Stimulated activated CD4-positive, alpha-beta T cell treated with anti-CD3 and anti-CD28 coated beads, Interleukin-1b, Interleukin-23, amount 100 ng/mL, for 4 hours (primary cell): ENCODE data around the gene RAB40C.

ENCODE experiments used
- DNase-seq, 2 donors: peaks; one replicate each; pipeline ENCODE4 v3.0.0-alpha.2; 2020; ENCODE audit warnings: low read depth in 2 of 2

Gene RAB40C

DNA sequence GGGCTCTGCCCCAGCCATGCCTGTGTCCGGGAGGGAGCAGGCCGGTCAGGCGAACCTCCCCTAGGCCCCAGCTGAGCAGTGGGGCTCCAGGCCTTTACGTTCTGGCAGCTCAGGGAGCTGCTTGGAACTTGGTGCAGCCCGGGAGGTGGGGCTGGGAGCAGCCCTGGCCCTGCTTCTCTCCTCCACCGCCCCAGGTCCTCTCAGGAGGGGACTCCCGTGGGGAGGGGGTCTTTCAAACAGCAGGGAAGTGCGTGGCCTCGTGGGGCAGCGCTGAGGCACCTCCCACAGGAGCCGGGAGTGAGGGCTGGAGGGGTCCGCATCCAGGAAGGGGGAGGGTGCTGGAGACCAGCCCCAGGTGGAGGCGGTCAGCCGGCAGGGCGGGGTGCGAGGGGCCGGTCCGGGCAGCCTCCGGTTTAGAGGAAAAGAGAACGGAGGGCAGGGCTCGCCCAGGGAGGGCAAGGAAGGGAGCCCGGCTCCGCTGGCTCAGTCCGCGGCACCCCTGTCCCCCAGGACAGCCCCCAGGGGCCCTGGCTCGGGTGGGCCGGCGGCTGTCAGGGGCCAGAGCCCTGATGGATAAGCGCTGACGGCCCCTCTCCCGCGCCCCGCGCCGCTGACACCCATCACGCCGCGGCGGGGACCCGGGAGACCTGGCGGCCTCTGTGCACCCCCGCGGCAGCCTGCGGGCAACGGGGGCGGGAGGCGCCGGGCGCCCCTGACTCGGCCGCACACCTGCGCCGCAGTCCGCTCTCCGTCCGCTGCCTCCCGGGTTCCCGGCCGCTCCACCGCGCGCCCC, 30.3 kb upstream of the RAB40C start:
- no peak for DNase-seq

DNA sequence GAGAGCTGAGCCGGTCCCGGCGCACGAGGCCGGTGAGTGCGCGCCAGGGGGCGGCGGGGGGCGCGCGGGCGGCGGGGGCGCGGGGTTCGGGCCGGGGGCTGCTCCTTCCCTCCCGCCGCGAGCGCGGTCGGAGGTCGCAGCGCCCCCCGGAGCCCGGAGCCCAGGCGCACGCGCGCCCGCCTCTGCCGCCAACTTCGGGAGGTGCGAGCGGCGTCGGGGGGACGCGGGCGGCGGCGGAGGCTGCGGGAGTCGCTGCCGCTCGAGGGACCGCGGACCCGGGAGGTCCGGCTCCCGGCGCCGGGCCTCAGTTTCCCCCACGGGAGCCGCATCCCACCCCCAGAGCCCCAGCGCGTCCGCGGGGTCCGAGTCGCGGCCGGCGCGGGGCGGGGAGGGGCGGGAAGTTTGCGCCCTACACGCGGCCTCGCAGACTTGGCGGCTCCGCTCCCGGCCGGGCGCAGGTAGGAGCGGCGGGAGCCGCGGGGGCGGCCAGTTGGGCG, 29.6 kb upstream of the RAB40C start, which contains the start of gene PRR35:
TSS of gene PRR35 (plus strand) at position 191 of the 497 bp plus-strand sequence. CDS start 2,901 bp downstream, outside the sequence.
- DNase-seq, result no peak

DNA sequence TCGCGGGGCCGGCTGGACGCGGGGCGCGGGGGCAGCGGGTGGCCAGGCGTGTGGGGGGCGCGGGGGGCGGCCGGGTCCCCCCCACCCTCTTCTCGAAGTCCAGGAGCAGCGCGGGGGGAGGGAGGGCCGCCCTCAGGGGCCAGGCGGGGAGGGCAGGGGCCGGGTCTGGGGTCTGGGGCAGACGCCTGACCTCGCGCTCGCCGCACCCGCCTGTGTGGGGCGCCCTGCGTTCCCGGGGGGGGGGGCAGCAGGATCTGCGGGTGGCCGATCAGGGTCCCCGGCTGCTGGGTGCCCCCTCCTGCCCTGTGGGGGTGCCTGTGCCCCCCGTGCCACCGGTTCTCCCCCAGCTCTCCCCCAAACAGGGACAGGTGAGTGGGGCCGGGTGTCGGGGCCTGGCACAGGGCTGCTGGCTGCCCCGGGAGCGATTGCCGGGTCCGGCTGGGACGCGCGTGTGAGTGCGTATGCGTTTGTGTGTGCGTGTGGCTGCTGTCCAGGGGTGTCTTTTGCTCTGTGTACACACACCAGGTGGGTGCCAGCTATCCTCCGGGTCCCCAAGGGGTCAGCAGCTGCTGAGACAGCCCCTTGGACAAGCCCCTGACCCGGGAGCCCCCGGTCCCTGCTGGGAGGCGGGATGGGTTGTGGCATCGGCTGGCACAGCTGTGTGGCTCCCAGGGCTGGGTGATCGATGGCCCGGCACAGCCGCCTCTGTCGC, 29.0 kb upstream of the RAB40C start:
- no peak for DNase-seq

DNA sequence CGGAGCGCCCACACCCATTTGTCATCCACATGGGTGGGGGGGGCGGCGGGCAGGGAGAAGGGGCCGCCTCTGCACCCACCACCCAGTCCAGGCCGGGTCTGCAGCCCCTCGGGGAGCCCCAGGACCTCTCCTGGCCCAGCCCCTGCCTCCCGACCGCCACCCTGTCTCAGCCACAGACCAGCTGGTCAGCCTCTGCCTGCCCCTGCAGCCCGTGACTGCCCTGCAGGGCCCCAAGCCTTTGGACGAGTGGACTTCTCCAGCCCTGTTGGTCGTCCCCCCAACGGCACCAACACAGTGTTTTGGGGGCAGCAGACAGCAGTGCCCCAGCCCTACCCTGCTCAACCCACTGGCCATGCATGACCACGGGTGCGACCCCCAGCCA, 28.5 kb upstream of the RAB40C start:
- DNase-seq, result no peak

DNA sequence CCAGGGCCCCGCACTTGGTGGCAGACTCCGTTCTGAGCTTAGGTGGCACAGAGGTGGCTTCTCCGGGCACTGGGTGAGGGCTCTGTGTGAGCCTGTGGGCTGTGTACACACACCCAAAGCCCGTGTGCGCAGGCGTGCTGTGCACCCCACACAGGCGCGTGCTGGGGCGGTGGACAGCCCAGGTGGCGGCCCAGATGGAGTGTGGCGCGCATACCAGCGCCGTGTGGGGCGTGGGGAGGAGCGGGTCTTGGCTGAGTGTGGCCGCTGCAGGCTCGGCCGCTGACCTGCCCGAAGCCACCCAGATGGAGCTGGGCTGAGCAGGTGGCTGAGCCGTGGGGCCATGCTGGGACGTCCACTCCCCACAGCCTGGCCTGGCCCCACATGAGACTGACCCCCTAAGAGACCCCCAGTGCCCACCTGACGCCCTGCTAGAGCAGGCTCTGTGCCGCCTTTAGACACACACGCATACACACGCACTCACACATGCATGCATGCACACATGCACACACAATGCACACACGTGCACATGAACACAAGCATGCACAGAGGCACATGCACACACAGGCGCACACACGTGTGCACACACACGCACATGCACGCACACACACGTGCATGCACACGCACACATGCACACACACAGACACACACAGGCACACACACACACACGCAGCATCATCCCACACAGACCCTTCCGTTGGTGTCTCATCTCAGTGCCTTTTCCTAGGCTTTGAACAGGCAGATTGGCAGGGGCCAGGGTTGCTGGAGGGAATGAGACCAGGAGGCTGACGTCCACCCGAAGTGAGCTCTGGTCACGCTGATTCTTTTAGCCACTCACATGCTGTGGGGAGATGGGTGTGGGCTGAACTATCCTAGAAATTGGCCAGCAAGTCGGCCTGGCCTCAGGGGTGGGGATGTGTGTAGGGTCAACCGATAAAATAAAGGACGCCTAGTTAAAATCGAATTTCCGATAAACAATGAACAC, 27.6 kb upstream of the RAB40C start:
- DNase-seq, result no peak

DNA sequence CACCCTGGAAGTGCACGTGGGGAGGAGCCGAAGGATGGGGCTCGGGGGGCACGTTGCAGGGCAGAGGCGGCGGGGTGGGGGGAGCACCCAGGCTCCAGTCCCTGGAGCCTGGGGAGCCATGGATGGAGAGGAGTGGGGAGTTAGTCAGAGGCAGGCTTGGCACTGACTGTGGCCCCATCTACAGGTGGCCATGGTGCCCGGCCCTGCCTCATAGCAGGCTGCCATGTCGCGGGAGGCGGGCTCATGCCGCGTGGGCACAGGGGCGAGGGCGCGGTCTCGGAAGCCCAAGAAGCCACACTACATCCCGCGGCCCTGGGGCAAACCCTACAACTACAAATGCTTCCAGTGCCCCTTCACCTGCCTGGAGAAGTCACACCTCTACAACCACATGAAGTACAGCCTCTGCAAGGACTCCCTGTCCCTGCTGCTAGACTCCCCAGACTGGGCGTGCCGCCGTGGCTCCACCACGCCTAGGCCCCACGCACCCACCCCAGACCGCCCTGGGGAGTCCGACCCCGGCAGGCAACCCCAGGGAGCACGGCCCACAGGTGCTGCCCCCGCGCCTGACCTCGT, 26.7 kb upstream of the RAB40C start:
- DNase-seq, result no peak

DNA sequence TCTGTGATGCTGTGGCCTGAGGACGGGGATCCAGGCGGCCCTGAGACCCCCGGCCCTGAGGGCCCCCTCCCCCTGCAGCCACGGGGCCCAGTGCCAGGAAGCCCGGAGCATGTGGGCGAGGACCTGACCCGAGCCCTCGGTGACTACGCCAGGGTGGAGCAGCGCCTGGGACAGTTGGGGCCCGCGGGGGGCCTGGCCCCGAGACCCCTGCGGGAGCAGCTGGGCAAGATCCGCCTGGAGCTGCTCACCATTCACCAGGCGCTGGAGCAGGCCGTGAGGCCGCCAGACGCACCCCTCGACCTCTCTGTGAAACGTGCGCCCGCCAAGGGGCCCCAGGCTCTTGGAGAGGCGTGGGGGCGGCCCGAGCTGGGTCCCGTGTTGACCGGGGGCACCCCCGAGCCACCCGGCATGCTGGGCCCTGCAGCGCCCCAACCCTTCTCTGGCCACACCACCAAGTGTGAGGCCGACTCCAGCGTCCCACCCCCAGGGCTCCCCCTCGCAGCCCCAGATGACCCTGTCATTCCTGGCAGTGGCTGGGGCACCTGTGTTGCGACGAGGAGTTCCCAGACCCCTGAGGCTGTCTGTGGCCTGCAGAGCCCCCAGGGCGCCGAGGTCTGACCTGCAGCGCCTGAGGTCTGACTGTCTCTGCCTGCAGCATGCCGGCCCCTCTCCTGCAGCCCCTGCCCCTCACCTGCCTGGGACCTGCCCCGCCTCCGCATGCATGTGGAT, 25.0 kb upstream of the RAB40C start:
- DNase-seq, result no peak

DNA sequence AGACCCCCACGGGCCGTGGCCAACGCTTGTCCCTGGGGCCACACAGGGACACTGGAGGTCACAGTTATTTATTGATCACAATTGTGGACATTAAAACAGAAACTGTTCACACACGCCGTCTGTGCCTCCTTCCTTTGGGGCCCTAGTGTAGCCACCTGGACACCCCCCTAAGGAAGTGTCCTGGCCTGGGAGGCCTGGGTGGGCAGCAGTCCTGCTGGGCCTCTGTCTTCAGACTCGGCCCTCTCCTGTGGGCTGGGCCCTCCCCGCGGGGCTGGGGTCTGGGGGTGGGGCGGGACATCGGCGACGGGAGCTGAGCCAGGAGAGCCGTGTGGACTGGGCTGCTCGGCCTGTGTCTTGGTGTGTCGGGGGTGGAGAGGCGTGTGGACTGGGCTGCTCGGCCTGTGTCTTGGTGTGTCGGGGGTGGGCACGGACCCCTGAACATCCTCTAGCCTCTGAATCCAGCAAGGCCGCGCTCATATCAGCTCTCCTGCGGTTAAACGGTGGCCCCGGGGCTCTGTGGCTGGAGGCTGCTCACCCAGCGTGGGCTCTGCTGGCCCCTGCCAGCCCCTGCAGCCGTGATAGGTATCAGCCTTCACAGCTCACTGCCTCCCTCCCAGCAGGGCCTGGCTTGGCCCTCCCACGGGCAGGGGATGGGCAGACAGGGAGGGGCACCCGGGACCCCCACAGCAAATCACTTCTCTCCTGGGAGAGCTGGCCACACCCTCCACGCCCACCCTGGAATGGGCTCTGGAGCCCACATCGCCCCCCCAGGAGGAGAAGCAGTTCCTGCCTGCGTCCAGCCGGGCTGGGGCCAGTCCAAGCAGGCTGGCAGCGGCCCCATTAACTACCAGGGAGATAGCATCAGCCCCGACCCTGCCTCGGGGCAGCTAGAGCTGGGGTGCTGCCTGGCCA, 24.2 kb upstream of the RAB40C start:
- no peak for DNase-seq

DNA sequence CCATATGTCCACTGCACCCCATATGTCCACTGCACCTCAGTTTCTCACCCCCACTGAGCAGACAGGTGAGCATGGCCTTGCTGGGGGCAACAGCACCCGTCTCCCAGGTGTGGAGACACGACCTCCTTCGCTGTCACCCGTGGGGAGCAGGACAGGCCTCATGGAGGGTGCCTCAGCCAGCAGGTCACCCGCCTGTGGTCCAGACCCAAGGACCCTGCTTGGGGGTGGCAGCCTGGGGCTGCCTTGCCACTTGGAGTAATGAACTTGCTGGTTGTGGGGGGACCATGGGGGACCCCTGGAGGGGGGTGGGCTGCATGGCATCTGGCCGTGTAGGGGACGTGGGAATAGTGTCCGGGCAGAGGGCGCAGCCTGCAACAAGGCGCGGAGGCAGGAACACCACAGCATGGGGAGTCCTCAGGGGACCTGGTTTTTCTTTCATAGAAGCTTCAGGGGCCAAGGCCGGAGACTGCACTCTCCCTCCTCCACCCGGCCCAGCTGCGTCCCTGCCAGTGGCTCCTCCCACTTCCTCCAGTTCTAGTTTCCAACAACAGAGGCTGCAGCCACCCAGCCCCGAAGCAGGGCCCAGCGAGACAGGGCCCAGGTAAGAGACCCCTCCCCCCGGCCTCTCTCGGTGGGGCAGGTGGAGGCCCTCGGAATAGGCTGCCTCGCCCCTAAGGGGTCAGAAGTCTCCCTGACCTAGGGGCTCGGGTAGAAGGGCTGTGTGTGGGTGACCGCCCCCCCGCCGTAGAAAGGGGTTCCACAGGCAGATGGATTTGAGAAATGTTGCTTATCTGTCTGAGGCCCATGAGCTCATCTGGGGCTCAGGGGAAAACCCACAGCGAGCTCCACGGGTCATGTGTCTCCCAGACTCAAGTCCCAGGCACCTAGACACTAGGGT, 23.1 kb upstream of the RAB40C start, which contains the start of gene NHLRC4:
TSS of gene NHLRC4 (plus strand) at position 531 of the 898 bp plus-strand sequence. CDS start 1,043 bp downstream, outside the sequence.
- peak in 1 of 2 donors; percentile 28 for DNase-seq

DNA sequence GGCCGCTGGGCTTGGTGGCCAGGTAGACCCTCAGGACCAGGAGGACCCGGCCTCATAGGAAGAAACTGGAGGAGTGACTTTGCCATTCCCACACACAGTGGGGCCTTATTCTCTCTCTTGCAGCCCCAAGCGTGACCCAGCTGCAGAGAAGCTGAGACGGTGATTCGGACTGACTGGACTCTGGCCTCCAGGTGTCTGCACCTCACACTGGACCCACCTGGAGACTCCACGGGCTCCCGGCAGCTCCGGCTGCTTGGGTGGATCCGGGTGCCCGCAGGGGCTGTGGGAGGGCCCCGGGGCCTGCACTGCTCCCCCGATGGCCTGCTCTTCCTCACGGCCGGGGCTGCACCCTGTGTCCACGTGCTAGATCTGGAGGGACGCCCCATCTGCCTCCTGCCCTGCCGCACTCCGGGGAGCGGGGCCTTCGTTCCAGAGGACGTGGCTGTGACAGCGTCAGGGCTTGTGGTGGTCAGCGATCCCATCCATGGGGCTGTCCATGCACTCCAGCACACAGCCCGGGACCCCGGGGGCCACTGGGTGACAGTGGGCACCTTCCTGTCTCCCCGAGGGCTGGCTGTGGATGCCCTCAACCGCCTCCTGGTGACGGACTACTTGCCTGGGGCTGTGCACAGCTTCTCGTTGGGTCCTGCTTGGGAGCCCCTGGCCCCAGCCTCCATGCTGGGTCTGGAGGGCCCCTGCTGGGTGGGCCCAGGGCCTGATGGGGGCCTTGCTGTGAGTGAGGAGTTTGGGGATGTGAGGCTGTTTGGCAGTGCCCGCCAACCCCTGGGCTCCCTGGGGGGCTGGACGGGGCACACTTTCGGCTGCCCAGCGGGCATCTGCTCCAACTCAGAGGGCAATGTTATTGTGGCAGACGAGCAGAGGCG, 22.3 kb upstream of the RAB40C start:
- no peak for DNase-seq

DNA sequence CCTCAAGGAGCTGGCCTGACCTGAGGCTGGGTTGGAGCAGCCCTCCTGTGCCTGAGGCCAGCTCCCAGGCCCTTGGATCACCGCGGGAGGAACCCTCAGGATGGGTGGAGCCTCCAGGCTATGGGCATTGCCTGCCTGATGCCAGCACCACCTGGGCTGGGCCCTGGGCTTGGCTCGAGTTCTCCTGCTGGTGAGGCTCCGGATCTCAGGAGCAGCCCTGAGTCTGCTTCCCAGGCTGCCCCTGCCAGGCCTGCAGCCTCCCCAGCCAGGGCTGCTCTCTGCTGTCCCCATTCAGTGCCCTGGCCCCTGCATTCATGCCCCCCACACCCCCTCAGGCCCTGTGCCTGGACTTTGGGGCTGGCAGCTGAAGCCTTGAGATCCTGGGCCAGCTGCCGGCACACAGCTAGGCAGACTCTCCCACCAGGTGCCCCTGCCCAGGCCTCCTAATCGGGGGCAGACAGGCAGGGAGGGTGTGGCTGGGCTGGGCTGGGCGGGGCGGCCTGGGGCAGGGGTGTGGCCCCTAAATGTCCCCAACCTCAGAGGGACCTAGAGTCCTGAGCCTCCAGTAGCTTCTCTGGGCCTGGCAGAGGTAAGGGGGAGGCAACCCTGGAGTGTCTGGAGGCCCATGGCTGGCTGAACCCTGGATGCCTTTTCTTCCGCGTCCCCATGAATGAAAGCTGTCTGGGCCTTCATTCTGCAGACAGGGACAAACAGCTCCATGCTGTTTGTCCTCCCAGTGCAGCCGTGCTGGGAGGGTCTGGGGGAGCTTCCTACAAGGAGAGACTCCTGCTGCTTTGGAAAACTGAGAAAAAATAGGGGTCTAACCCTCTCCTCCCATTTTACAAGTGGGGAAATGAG, 21.2 kb upstream of the RAB40C start:
- no peak for DNase-seq

DNA sequence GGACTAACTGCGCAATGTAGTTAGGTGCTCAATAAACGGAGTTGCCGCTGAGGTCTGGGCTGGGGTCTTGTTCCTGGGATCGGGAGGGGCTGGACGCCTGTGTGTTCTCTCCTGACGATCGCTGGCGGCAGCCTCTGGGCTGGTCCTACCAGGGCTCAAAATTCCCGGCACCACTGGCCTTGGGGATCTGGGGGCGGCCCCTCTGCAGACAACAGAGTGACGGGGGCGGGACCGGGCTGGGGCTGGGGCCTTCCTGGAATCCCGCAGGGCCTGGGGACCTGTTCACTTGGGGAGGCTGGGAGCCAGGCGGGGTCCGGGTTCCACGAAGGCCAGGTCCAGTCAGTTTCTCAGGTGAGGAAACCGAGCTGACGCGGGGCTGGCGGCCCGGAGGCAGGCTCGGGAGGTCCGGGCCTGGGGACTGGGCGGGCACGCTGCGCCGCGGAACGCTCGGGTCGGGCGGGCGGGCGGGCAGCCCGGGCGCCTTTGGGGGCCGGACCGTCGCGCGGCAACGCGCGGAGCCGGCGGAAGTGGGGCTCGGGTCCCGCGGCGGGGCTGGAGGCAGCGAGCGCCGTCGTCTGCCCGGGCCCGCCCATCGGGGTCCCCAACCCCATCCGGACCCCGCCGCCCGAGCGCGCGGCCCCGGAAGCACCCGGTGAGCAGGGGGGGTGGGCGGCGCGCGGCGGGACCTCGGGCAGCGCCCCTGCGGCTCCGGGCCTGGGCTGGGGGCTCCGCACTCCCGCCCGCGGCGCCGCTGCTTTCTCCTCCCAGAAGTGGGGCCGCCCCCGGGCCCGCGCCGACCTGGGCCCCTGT, 20.2 kb upstream of the RAB40C start, which contains the start of gene PIGQ:
TSS of gene PIGQ (plus strand) at position 524 of the 810 bp plus-strand sequence. CDS start 4,107 bp downstream, outside the sequence.
- peak; percentile 40 to 63 for DNase-seq

DNA sequence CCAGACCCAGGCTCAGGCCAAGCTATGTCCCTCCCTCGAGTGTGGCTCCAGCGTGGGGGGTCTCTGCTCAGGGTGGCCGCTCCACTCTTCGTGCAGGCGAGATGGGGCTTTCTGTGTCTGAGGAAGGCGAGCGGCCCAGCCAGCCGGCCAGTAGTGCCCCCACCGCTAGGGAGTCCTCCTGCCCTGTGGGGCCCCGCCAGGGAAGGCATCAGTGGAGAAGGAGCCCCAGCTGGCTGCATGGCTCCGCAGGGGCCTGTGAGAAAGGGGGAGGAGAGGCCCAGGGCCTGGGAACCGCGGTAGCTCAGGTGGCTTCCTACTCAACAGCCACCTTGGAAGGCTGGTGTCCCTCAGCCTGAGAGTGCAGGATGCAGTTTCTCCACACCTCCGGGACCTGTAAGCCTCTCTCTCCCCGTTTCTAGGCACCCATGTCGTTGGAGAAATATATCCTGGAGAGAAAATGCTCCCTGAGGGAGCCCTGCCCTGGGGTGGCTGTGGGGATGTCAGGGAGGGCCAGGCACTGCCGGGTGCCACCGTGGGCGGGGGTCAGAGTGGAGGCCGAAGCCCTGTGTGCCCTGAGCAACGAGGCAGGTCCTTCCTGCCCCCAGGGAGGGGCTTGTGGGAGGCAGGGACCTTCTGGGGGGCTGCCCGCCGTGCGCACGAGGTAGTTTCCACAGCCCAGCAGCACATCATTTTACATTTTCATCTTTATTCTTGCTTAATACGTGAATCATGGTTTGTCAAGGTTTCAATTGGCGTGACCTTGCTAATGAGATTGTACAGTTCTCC, 16.8 kb upstream of the RAB40C start:
- no peak for DNase-seq

DNA sequence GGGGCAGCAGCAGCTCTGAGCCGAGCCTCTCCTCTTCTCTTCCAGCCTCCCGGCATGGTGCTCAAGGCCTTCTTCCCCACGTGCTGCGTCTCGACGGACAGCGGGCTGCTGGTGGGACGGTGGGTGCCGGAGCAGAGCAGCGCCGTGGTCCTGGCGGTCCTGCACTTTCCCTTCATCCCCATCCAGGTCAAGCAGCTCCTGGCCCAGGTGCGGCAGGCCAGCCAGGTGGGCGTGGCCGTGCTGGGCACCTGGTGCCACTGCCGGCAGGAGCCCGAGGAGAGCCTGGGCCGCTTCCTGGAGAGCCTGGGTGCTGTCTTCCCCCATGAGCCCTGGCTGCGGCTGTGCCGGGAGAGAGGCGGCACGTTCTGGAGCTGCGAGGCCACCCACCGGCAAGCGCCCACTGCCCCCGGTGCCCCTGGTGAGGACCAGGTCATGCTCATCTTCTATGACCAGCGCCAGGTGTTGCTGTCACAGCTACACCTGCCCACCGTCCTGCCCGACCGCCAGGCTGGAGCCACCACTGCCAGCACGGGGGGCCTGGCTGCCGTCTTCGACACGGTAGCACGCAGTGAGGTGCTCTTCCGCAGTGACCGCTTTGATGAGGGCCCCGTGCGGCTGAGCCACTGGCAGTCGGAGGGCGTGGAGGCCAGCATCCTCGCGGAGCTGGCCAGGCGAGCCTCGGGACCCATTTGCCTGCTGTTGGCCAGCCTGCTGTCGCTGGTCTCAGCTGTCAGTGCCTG, 15.7 kb upstream of the RAB40C start:
- DNase-seq, result no peak
